ENCODE data around the gene SS18. TPM values are rescaled to one million over a fixed set of nuclear protein-coding genes. Genes with fewer than 3 reads are reported as not detected.

The SS18 gene
- total and polyA plus RNA-seq, 2 experiments from 2014 or later: 43.4 to 111 TPM

- Histone ChIP-seq H3K4me2 (no peak overlapping the region), H3K4me3 (no peak overlapping the region), H3K27me3 (no peaks in the 10 kb centered on the region), H4K20me1 (ENCODE audit: insufficient read depth, poor library complexity, severe bottlenecking) (no peaks in the 10 kb centered on the region), H3K9me2 (replicated peaks; ENCODE audit: insufficient read depth) (no peaks in the 10 kb centered on the region), H3K27ac (no peak overlapping the region), H3K36me3 (replicated peaks; ENCODE audit: insufficient read depth, low read depth) (no peaks in the 10 kb centered on the region), H3K4me1 (ENCODE audit: insufficient read depth) (no peaks in the 10 kb centered on the region), H3K9me3 (ENCODE audit: low read depth) (no peaks in the 10 kb centered on the region), H2AFZ (no peak overlapping the region), H3K79me2 (peaks cover 6% of the 10 kb centered on the region)
- no peak for DNase-seq (ENCODE audit: low spot score)
- no peak for TF ChIP-seq CTCF (IDR thresholded peaks at IDR 0.05; ENCODE audit: poor library complexity)
Measured at GRCh38 chr18:26046419-26047077, 43.9 kb downstream of the SS18 start.

- Histone ChIP-seq H3K79me2 (no peaks in the 10 kb centered on the region), H3K4me1 (ENCODE audit: insufficient read depth) (no peaks in the 10 kb centered on the region), H3K36me3 (replicated peaks; ENCODE audit: insufficient read depth, low read depth) (no peaks in the 10 kb centered on the region), H2AFZ (no peak overlapping the region), H3K27ac (no peak overlapping the region), H3K4me3 (no peak overlapping the region), H4K20me1 (ENCODE audit: insufficient read depth, poor library complexity, severe bottlenecking) (no peaks in the 10 kb centered on the region), H3K9me2 (replicated peaks; ENCODE audit: insufficient read depth) (no peaks in the 10 kb centered on the region), H3K27me3 (no peaks in the 10 kb centered on the region), H3K9me3 (ENCODE audit: low read depth) (no peaks in the 10 kb centered on the region), H3K4me2 (no peak overlapping the region)
- no peak for DNase-seq (ENCODE audit: low spot score)
- 97% methylated on average over 3 of the region's 3 CpGs for WGBS (ENCODE audit: low lambda C conversion rate, missing lambda C conversion rate)
- TF ChIP-seq EZH2 (IDR thresholded peaks at IDR 0.05; ENCODE audit: borderline replicate concordance): no peak
- TF ChIP-seq CTCF (IDR thresholded peaks at IDR 0.05; ENCODE audit: poor library complexity): no peak
- TF ChIP-seq EZH2phosphoT487 (IDR thresholded peaks at IDR 0.05; ENCODE audit: low read depth, severe bottlenecking, unreplicated experiment): no peak
Measured at GRCh38 chr18:26044807-26045206, 45.6 kb downstream of the SS18 start.

GRCh38 chr18:26040051-26040656 lies 50.3 kb downstream of the SS18 start:
- DNase-seq (ENCODE audit: low spot score): no peak
- Histone ChIP-seq H3K36me3 (replicated peaks; ENCODE audit: insufficient read depth, low read depth) (no peaks in the 10 kb centered on the region), H3K79me2 (peaks cover 2% of the 10 kb centered on the region), H3K4me2 (no peak overlapping the region), H3K27ac (no peak overlapping the region), H4K20me1 (ENCODE audit: insufficient read depth, poor library complexity, severe bottlenecking) (no peaks in the 10 kb centered on the region), H3K4me1 (ENCODE audit: insufficient read depth) (no peaks in the 10 kb centered on the region), H3K9me3 (ENCODE audit: low read depth) (no peaks in the 10 kb centered on the region), H3K4me3 (no peak overlapping the region), H2AFZ (no peak overlapping the region), H3K27me3 (no peaks in the 10 kb centered on the region), H3K9me2 (replicated peaks; ENCODE audit: insufficient read depth) (no peaks in the 10 kb centered on the region)
- 77% methylated on average over 1 of the region's 1 CpG for whole genome bisulfite sequencing (ENCODE audit: low lambda C conversion rate, missing lambda C conversion rate)
- TF ChIP-seq EZH2 (IDR thresholded peaks at IDR 0.05; ENCODE audit: borderline replicate concordance): no peak
- no peak for TF ChIP-seq EZH2phosphoT487 (IDR thresholded peaks at IDR 0.05; ENCODE audit: low read depth, severe bottlenecking, unreplicated experiment)
- no peak for TF ChIP-seq CTCF (IDR thresholded peaks at IDR 0.05; ENCODE audit: poor library complexity)

Measured in hepatocyte (in vitro differentiated cells).